Measurements from ENCODE around the gene ADM5. TPM values are rescaled to one million over a fixed set of nuclear protein-coding genes. Genes with fewer than 3 reads are reported as not detected.

Gene ADM5
- total and polyA plus RNA-seq, 10 of the 15 experiments (the other 5 are each of a cell fraction or from before 2014, with no cell fraction given) = 0.05 to 6.0 (median 1.2) TPM; not detected in 1

GRCh38 chr19:49704888-49705642 is 15.7 kb downstream of the ADM5 start:
- Histone ChIP-seq H3K27ac (ENCODE audit: control insufficient read depth, insufficient read depth) (no peak overlapping the region), H3K4me3 (no peak overlapping the region), H3K36me3 (ENCODE audit: control insufficient read depth in 2 of 2, insufficient read depth in 2 of 2, low read length in 1 of 2) (no peaks in the 10 kb centered on the region), H3K79me2 (ENCODE audit: control insufficient read depth, insufficient read depth, low read length) (no peaks in the 10 kb centered on the region), H4K20me1 (ENCODE audit: control insufficient read depth, insufficient read depth) (no peaks in the 10 kb centered on the region), H3K9me3 (replicated peaks; ENCODE audit: control insufficient read depth, insufficient read depth, low read length) (no peaks in the 10 kb centered on the region), H2AFZ (ENCODE audit: control insufficient read depth, low read depth, low read length) (no peak overlapping the region), H3K4me2 (ENCODE audit: control insufficient read depth, insufficient read depth) (no peak overlapping the region), H3K4me1 (ENCODE audit: control insufficient read depth, insufficient read depth, low read length) (no peaks in the 10 kb centered on the region), H3K9ac (ENCODE audit: control insufficient read depth, insufficient read depth, low read length) (no peak overlapping the region), H3K27me3 (replicated peaks in 1 of 2; ENCODE audit: control insufficient read depth in 2 of 2, insufficient read depth in 2 of 2, low read length in 1 of 2) (no peaks in the 10 kb centered on the region)
- no peak for FAIRE-seq
- no peak for ATAC-seq
- ChIA-PET SMC1A (ENCODE audit: uncharacterized antibody, unreplicated experiment) (no interaction called here), RAD21 (ENCODE audit: unreplicated experiment) (no interaction called here), POLR2A (no interaction called here), CTCF (interaction anchor here (1.4 kb wide), 1 partner anchor 13 kb away, joined by 6 read pairs; no protein-coding TSS in a partner anchor)
- DNase-seq (ENCODE audit: low read depth, low spot score) = no peak
- in situ Hi-C loops (cut with MboI) (no loop called here), intact Hi-C loops (cut with micrococcal nuclease; ENCODE audit: unreplicated experiment) (no loop called here)
- BruUV-seq (replicated peaks) = no TSS peak
- no peak for TF ChIP-seq HDGF (IDR thresholded peaks at IDR 0.05)
- TF ChIP-seq POLR2A (IDR thresholded peaks at IDR 0.05; ENCODE audit: low read depth, low read length) = no peak
- TF ChIP-seq ATF7 (IDR thresholded peaks at IDR 0.05; ENCODE audit: low read depth) = no peak
- no peak for TF ChIP-seq IRF5 (IDR thresholded peaks at IDR 0.05; ENCODE audit: borderline replicate concordance)
- no peak for TF ChIP-seq USF2 (IDR thresholded peaks at IDR 0.05; ENCODE audit: borderline replicate concordance, low read depth, low read length)
- no peak for TF ChIP-seq SMC3 (IDR thresholded peaks at IDR 0.05; ENCODE audit: borderline replicate concordance, low read length)
- TF ChIP-seq KLF5 (IDR thresholded peaks at IDR 0.05; ENCODE audit: partially characterized antibody) = no peak
- TF ChIP-seq IKZF2 (IDR thresholded peaks at IDR 0.05) = no peak
- TF ChIP-seq RAD21 (IDR thresholded peaks at IDR 0.05; ENCODE audit: insufficient read depth, low read depth, low read length) = no peak
- TF ChIP-seq SRF (IDR thresholded peaks at IDR 0.05; ENCODE audit: low read depth in 2 of 2, low read length in 2 of 2) = no peak
- no peak for TF ChIP-seq EZH2 (IDR thresholded peaks at IDR 0.05; ENCODE audit: borderline replicate concordance, control insufficient read depth, low read depth, low read length)
- TF ChIP-seq MEF2A (IDR thresholded peaks at IDR 0.05; ENCODE audit: insufficient read depth, low read depth, low read length) = no peak
- TF ChIP-seq SMAD5 (IDR thresholded peaks at IDR 0.05; ENCODE audit: low read depth) = no peak
- no peak for TF ChIP-seq PRDM15 (CRISPR knock-in tag; IDR thresholded peaks at IDR 0.05)
- WGBS (ENCODE audit: insufficient coverage, insufficient replicate concordance, low lambda C conversion rate, missing lambda C conversion rate) = 50% methylated on average over 22 of the region's 22 CpGs
